Liver (tissue), 9 donors: Measurements from ENCODE around the gene TLN1. TPM values are rescaled to one million over a fixed set of nuclear protein-coding genes. Genes with fewer than 3 reads are reported as not detected.

ENCODE experiments used
- DNase-seq: peaks from one replicate; pipeline ENCODE4 v3.0.0-alpha.2; 2017; ENCODE audit warnings: low spot score
- H3K27ac ChIP-seq, 2 donors: one replicate each; pipeline ENCODE4 v1.7.0; 2013; ENCODE audit warnings: inconsistent platforms in 2 of 2, low read length in 2 of 2, control low read depth in 1 of 2, low read depth in 1 of 2, mild to moderate bottlenecking in 1 of 2
- H3K27me3 ChIP-seq, 4 donors: one replicate each; pipeline versions ENCODE4 v1.6.1 to v1.7.0; 2013; ENCODE audit warnings: low read length in 3 of 4, inconsistent platforms in 1 of 4, mild to moderate bottlenecking in 1 of 4, moderate library complexity in 1 of 4; ENCODE audit not compliant: control insufficient read depth in 4 of 4, insufficient read depth in 4 of 4
- H3K36me3 ChIP-seq, 4 donors: one replicate each; pipeline versions ENCODE4 v1.6.1 to v1.7.0; 2013; ENCODE audit warnings: low read length in 3 of 4, mild to moderate bottlenecking in 3 of 4, low read depth in 1 of 4, moderate library complexity in 1 of 4; ENCODE audit not compliant: control insufficient read depth in 4 of 4, insufficient read depth in 3 of 4
- H3K4me1 ChIP-seq, 4 donors: one replicate each; pipeline versions ENCODE4 v1.6.1 to v1.7.0; 2013; ENCODE audit warnings: low read length in 3 of 4, mild to moderate bottlenecking in 3 of 4, moderate library complexity in 1 of 4; ENCODE audit not compliant: control insufficient read depth in 4 of 4, insufficient read depth in 4 of 4
- H3K4me3 ChIP-seq, 3 donors: one replicate each; pipeline versions ENCODE4 v1.6.1 to v1.7.0; 2013; ENCODE audit warnings: low read length in 3 of 3, control low read depth in 1 of 3, low read depth in 1 of 3, mild to moderate bottlenecking in 1 of 3
- H3K9ac ChIP-seq, 2 donors: one replicate each; pipeline ENCODE4 v1.7.0; 2013; ENCODE audit warnings: low read length in 2 of 2, mild to moderate bottlenecking in 2 of 2, moderate library complexity in 2 of 2, control low read depth in 1 of 2, low read depth in 1 of 2
- H3K9me3 ChIP-seq, 4 donors: one replicate each; pipeline versions ENCODE4 v1.6.1 to v1.7.0; 2013; ENCODE audit warnings: low read length in 3 of 4; ENCODE audit not compliant: control insufficient read depth in 4 of 4
- EGR1 ChIP-seq, 2 donors: IDR thresholded peaks; 2 replicates each; pipeline ENCODE4 v1.6.1; 2016 to 2018; ENCODE audit warnings: antibody characterized with exemption in 2 of 2, low read depth in 2 of 2
- FOXA1 ChIP-seq: IDR thresholded peaks from 2 replicates; pipeline ENCODE4 v1.6.1; 2016; ENCODE audit warnings: antibody characterized with exemption
- FOXA2 ChIP-seq: IDR thresholded peaks from 2 replicates; pipeline ENCODE4 v1.6.1; 2016; ENCODE audit warnings: antibody characterized with exemption
- HNF4A ChIP-seq, 2 donors: conservative IDR thresholded peaks; 2 replicates each; pipeline ENCODE4 v1.6.1; 2016; ENCODE audit warnings: antibody characterized with exemption in 2 of 2, mild to moderate bottlenecking in 2 of 2
- NR2F2 ChIP-seq: IDR thresholded peaks from 2 replicates; pipeline ENCODE4 v1.6.1; 2016; ENCODE audit warnings: antibody characterized with exemption
- RAD21 ChIP-seq, 2 donors: IDR thresholded peaks; 2 replicates each; pipeline ENCODE4 v1.6.1; 2016; ENCODE audit warnings: antibody characterized with exemption in 2 of 2, mild to moderate bottlenecking in 2 of 2
- RXRA ChIP-seq, 2 donors: IDR thresholded peaks; 2 replicates each; pipeline ENCODE4 v1.6.1; 2017 to 2018; ENCODE audit warnings: antibody characterized with exemption in 2 of 2, mild to moderate bottlenecking in 1 of 2
- SP1 ChIP-seq: IDR thresholded peaks from 2 replicates; pipeline ENCODE4 v1.6.1; 2018; ENCODE audit warnings: antibody characterized with exemption, mild to moderate bottlenecking
- TAF1 ChIP-seq: conservative IDR thresholded peaks from 2 replicates; pipeline ENCODE4 v1.6.1; 2016; ENCODE audit warnings: antibody characterized with exemption, mild to moderate bottlenecking
- YY1 ChIP-seq: IDR thresholded peaks from 2 replicates; pipeline ENCODE4 v1.6.1; 2016; ENCODE audit warnings: antibody characterized with exemption, mild to moderate bottlenecking
- WGBS: extraction: QIAGEN DNeasy Blood & Tissue Kit; methylation state at CpG from one replicate; pipeline ENCODE4 v1.1.7; 2013; 5-methylcytosine and 5-hydroxymethylcytosine counted together
- polyA plus RNA-seq, 2 donors: library from polyadenylated mRNA; stranded (reverse) in 1 of 2; unstranded in 1 of 2; fragments of 200-250 nt in 1 of 2; fragments of >200 nt in 1 of 2; fragmentation: Nextera tagmentation in 1 of 2; extraction: Ambion mirVana in 1 of 2; gene quantifications; one replicate each; pipeline versions ENCODE4 v1.2.1 to v1.2.3, GENCODE V29; 2013 to 2015
- total RNA-seq, 2 donors: library from RNA; depleted of rRNA; stranded (reverse); fragments of >200 nt; gene quantifications; one replicate each; pipeline ENCODE4 v1.2.3, GENCODE V29; 2014
- TF ChIP-seq, protein P1 (sequence below): IDR thresholded peaks from 2 replicates; pipeline ENCODE4 v1.6.1; 2016; ENCODE audit warnings: antibody characterized with exemption
- TF ChIP-seq, protein P2 (sequence below): IDR thresholded peaks from 2 replicates; pipeline ENCODE4 v1.6.1; 2016; ENCODE audit warnings: antibody characterized with exemption, mild to moderate bottlenecking
- TF ChIP-seq, protein P3 (sequence below): fragments of 150-350 bp; IDR thresholded peaks from 2 replicates; pipeline ENCODE4 v1.5.1; 2017; ENCODE audit warnings: improper control_type of control experiment, low read depth, low read length; ENCODE audit not compliant: missing input control
- TF ChIP-seq, protein P4 (sequence below): IDR thresholded peaks from 2 replicates; pipeline ENCODE4 v1.6.1; 2016; ENCODE audit warnings: antibody characterized with exemption
- TF ChIP-seq, protein P5 (sequence below): IDR thresholded peaks from 2 replicates; pipeline ENCODE4 v1.6.1; 2016; ENCODE audit warnings: antibody characterized with exemption
- donor health status: healthy.
- donor health status: healthy.
- donor health status: healthy.
- donor health status: healthy.
- donor health status: healthy.

Gene TLN1
- total and polyA plus RNA-seq, 4 donors: 24.5 to 184 (median 125) TPM

DNA sequence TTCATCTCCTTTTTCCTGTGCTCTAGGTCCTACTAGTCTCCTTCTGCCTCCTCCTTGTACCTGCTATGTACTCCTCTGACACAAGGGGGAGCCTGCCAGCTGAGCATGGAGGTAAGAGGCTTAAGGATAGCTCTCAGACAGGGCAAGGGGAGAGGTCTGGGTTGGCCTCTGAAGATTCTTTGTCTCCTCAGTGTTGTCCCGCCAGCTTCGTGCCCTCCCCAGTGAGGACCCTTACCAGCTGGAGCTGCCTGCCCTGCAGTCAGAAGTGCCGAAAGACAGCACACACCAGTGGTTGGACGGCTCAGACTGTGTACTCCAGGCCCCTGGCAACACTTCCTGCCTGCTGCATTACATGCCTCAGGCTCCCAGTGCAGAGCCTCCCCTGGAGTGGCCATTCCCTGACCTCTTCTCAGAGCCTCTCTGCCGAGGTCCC is 4.2 kb upstream of the TLN1 start:
- peaks cover 2 to 22% (median 10%) of the 10 kb centered on the region in 4 donors for H3K4me1 ChIP-seq
- DNase-seq: peak; percentile 68
- no peak for TF ChIP-seq TAF1
- TF ChIP-seq, protein P1, sequence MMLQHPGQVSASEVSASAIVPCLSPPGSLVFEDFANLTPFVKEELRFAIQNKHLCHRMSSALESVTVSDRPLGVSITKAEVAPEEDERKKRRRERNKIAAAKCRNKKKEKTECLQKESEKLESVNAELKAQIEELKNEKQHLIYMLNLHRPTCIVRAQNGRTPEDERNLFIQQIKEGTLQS: no peak
- TF ChIP-seq, protein P2, sequence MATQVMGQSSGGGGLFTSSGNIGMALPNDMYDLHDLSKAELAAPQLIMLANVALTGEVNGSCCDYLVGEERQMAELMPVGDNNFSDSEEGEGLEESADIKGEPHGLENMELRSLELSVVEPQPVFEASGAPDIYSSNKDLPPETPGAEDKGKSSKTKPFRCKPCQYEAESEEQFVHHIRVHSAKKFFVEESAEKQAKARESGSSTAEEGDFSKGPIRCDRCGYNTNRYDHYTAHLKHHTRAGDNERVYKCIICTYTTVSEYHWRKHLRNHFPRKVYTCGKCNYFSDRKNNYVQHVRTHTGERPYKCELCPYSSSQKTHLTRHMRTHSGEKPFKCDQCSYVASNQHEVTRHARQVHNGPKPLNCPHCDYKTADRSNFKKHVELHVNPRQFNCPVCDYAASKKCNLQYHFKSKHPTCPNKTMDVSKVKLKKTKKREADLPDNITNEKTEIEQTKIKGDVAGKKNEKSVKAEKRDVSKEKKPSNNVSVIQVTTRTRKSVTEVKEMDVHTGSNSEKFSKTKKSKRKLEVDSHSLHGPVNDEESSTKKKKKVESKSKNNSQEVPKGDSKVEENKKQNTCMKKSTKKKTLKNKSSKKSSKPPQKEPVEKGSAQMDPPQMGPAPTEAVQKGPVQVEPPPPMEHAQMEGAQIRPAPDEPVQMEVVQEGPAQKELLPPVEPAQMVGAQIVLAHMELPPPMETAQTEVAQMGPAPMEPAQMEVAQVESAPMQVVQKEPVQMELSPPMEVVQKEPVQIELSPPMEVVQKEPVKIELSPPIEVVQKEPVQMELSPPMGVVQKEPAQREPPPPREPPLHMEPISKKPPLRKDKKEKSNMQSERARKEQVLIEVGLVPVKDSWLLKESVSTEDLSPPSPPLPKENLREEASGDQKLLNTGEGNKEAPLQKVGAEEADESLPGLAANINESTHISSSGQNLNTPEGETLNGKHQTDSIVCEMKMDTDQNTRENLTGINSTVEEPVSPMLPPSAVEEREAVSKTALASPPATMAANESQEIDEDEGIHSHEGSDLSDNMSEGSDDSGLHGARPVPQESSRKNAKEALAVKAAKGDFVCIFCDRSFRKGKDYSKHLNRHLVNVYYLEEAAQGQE: no peak
- no peak for TF ChIP-seq EGR1 (IDR thresholded peaks at IDR 0.05; ENCODE audit: low read depth in 2 of 2)
- TF ChIP-seq RAD21 (IDR thresholded peaks at IDR 0.05): peak; percentile 77 to 87
- TF ChIP-seq, protein P3, sequence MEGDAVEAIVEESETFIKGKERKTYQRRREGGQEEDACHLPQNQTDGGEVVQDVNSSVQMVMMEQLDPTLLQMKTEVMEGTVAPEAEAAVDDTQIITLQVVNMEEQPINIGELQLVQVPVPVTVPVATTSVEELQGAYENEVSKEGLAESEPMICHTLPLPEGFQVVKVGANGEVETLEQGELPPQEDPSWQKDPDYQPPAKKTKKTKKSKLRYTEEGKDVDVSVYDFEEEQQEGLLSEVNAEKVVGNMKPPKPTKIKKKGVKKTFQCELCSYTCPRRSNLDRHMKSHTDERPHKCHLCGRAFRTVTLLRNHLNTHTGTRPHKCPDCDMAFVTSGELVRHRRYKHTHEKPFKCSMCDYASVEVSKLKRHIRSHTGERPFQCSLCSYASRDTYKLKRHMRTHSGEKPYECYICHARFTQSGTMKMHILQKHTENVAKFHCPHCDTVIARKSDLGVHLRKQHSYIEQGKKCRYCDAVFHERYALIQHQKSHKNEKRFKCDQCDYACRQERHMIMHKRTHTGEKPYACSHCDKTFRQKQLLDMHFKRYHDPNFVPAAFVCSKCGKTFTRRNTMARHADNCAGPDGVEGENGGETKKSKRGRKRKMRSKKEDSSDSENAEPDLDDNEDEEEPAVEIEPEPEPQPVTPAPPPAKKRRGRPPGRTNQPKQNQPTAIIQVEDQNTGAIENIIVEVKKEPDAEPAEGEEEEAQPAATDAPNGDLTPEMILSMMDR: peak; percentile 60
- no peak for TF ChIP-seq FOXA2
- no peak for TF ChIP-seq FOXA1
- no peak for TF ChIP-seq HNF4A (conservative IDR thresholded peaks at IDR 0.05)
- TF ChIP-seq, protein P4, sequence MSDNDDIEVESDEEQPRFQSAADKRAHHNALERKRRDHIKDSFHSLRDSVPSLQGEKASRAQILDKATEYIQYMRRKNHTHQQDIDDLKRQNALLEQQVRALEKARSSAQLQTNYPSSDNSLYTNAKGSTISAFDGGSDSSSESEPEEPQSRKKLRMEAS: no peak
- TF ChIP-seq, protein P5, sequence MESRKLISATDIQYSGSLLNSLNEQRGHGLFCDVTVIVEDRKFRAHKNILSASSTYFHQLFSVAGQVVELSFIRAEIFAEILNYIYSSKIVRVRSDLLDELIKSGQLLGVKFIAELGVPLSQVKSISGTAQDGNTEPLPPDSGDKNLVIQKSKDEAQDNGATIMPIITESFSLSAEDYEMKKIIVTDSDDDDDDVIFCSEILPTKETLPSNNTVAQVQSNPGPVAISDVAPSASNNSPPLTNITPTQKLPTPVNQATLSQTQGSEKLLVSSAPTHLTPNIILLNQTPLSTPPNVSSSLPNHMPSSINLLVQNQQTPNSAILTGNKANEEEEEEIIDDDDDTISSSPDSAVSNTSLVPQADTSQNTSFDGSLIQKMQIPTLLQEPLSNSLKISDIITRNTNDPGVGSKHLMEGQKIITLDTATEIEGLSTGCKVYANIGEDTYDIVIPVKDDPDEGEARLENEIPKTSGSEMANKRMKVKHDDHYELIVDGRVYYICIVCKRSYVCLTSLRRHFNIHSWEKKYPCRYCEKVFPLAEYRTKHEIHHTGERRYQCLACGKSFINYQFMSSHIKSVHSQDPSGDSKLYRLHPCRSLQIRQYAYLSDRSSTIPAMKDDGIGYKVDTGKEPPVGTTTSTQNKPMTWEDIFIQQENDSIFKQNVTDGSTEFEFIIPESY: no peak
- no peak for TF ChIP-seq SP1
- TF ChIP-seq NR2F2: peak; percentile 23
- TF ChIP-seq RXRA (IDR thresholded peaks at IDR 0.05): no peak
- no peak for TF ChIP-seq YY1
- H3K9me3 ChIP-seq: no peaks in the 10 kb centered on the region
- no peak overlapping the region for H3K4me3 ChIP-seq
- peaks cover 20 to 58% (median 41%) of the 10 kb centered on the region in 4 donors for H3K36me3 ChIP-seq
- WGBS: 54% methylated on average over 5 of the region's 5 CpGs
- H3K27me3 ChIP-seq: no peaks in the 10 kb centered on the region
- H3K9ac ChIP-seq: no peak overlapping the region
- no peak overlapping the region for H3K27ac ChIP-seq

DNA sequence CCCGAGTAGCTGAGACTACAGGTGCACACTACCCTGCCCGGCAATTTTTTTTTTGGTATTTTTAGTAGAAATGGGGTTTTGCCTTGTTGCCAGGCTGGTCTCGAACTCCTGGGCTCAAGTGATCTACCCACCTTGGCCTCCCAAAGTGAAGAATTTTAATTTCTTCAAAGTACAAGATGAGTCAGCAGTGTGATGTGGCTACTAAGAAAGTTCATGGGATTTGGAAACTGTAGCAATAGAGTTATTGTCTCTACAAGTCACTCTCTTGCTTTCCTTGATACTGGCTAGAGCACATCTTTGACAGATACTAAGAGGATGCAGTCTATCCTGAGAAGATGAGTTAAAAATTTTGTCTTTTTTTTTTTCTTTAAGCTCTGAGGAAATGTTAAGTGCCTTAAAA is 2.1 kb upstream of the TLN1 start:
- H3K36me3 ChIP-seq: peaks cover 7 to 38% (median 29%) of the 10 kb centered on the region in 4 donors
- H3K9ac ChIP-seq: no peak overlapping the region
- H3K4me3 ChIP-seq: no peak overlapping the region
- no peak for DNase-seq
- TF ChIP-seq, protein P1: no peak
- TF ChIP-seq RXRA (IDR thresholded peaks at IDR 0.05): no peak
- TF ChIP-seq, protein P3: no peak
- H3K4me1 ChIP-seq: peaks cover 11 to 44% (median 31%) of the 10 kb centered on the region in 4 donors
- no peaks in the 10 kb centered on the region for H3K27me3 ChIP-seq
- H3K9me3 ChIP-seq: no peaks in the 10 kb centered on the region
- 96% methylated on average over 3 of the region's 3 CpGs for WGBS
- H3K27ac ChIP-seq: no peak overlapping the region
